ENCODE measurements around the gene SORCS2. TPM values are rescaled to one million over a fixed set of nuclear protein-coding genes. Genes with fewer than 3 reads are reported as not detected.
A peak's percentile ranks its signal among the peaks of the same experiment; 100 is the strongest.

Gene SORCS2
- total RNA-seq, 2 donors from 2014 or later, result 0.54 to 0.74 TPM

DNA sequence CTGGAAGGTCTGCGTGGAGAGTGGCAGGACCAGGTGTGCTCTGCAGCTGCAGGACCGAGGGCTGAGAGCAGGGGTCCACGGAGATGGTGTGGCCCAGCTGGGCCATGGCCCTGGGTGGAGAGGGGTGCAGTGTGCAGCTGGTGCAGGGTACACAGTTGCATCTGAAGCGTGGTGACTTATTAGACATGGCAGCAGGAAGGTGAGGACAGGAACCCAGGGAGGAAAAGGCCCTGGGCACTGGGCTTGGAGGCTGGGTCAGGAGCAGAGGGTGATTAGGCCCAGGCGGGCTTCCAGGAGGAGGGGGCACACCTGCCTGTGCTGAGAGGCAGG lies 457.0 kb downstream of the SORCS2 start:
- Histone ChIP-seq H3K27ac (peak overlapping the region; percentile 22), H3K9ac (ENCODE audit: low read depth in 2 of 2, low read length in 2 of 2) (no peak overlapping the region), H3K27me3 (no peaks in the 10 kb centered on the region), H3K9me3 (no peaks in the 10 kb centered on the region), H3K36me3 (no peaks in the 10 kb centered on the region), H3K4me1 (no peaks in the 10 kb centered on the region), H3K4me3 (no peak overlapping the region)
- TF ChIP-seq, protein P1, sequence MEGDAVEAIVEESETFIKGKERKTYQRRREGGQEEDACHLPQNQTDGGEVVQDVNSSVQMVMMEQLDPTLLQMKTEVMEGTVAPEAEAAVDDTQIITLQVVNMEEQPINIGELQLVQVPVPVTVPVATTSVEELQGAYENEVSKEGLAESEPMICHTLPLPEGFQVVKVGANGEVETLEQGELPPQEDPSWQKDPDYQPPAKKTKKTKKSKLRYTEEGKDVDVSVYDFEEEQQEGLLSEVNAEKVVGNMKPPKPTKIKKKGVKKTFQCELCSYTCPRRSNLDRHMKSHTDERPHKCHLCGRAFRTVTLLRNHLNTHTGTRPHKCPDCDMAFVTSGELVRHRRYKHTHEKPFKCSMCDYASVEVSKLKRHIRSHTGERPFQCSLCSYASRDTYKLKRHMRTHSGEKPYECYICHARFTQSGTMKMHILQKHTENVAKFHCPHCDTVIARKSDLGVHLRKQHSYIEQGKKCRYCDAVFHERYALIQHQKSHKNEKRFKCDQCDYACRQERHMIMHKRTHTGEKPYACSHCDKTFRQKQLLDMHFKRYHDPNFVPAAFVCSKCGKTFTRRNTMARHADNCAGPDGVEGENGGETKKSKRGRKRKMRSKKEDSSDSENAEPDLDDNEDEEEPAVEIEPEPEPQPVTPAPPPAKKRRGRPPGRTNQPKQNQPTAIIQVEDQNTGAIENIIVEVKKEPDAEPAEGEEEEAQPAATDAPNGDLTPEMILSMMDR (IDR thresholded peaks at IDR 0.05), result no peak
- intact Hi-C loops (cut with DNase I), result no loop called here
- DNase-seq, result no peak

GRCh38 chr4:7649741-7650531 lies 457.6 kb downstream of the SORCS2 start:
- H3K4me1 ChIP-seq, result no peaks in the 10 kb centered on the region
- peak overlapping the region; percentile 22 for H3K27ac ChIP-seq

GRCh38 chr4:7650606-7651385 lies 458.5 kb downstream of the SORCS2 start:
- Histone ChIP-seq H3K4me1 (no peaks in the 10 kb centered on the region), H3K36me3 (no peaks in the 10 kb centered on the region), H3K27ac (no peak overlapping the region), H3K27me3 (no peaks in the 10 kb centered on the region), H3K9me3 (no peaks in the 10 kb centered on the region), H3K4me3 (no peak overlapping the region), H3K9ac (ENCODE audit: low read depth in 2 of 2, low read length in 2 of 2) (no peak overlapping the region)
- intact Hi-C loops (cut with DNase I), result no loop called here
- TF ChIP-seq, protein P1 (IDR thresholded peaks at IDR 0.05), result no peak
- DNase-seq, result no peak

More at GRCh38 chr4:7649741-7650531, 457.6 kb downstream of the SORCS2 start:
- H3K27me3 ChIP-seq, result no peaks in the 10 kb centered on the region
- H3K9ac ChIP-seq (ENCODE audit: low read depth in 2 of 2, low read length in 2 of 2), result peak overlapping the region in 1 of 2 donors; percentile 2
- intact Hi-C loops (cut with DNase I), result no loop called here
- TF ChIP-seq, protein P1 (IDR thresholded peaks at IDR 0.05), result no peak
- H3K4me3 ChIP-seq, result no peak overlapping the region
- DNase-seq, result no peak
- H3K36me3 ChIP-seq, result no peaks in the 10 kb centered on the region
- no peaks in the 10 kb centered on the region for H3K9me3 ChIP-seq

- Histone ChIP-seq H3K9ac (ENCODE audit: low read depth in 2 of 2, low read length in 2 of 2) (no peak overlapping the region), H3K36me3 (no peaks in the 10 kb centered on the region), H3K4me3 (no peak overlapping the region), H3K27ac (no peak overlapping the region), H3K9me3 (no peaks in the 10 kb centered on the region), H3K27me3 (no peaks in the 10 kb centered on the region), H3K4me1 (no peaks in the 10 kb centered on the region)
- intact Hi-C loops (cut with DNase I), result no loop called here
- TF ChIP-seq, protein P1 (IDR thresholded peaks at IDR 0.05), result no peak
- DNase-seq, result no peak
These were observed 459.2 kb downstream of the SORCS2 start for GRCh38 chr4:7651461-7651921.

GRCh38 chr4:7652006-7652405 lies 459.7 kb downstream of the SORCS2 start:
- no peaks in the 10 kb centered on the region for H3K4me1 ChIP-seq
- no peak overlapping the region for H3K4me3 ChIP-seq
- H3K36me3 ChIP-seq, result no peaks in the 10 kb centered on the region
- TF ChIP-seq, protein P1 (IDR thresholded peaks at IDR 0.05), result no peak
- no peak overlapping the region for H3K27ac ChIP-seq
- no peaks in the 10 kb centered on the region for H3K9me3 ChIP-seq
- intact Hi-C loops (cut with DNase I), result no loop called here
- no peak overlapping the region for H3K9ac ChIP-seq (ENCODE audit: low read depth in 2 of 2, low read length in 2 of 2)
- H3K27me3 ChIP-seq, result no peaks in the 10 kb centered on the region
- no peak for DNase-seq
